GM12874 (cell line): ENCODE results near the gene TOMM6.

Experiments used
- TF ChIP-seq, protein P1 (sequence below): IDR thresholded peaks from 2 replicates; pipeline ENCODE4 v1.5.1; 2011; ENCODE audit warnings: low read depth, mild to moderate bottlenecking, control low read depth, low read length, moderate library complexity; ENCODE audit not compliant: insufficient read depth

The TOMM6 gene

DNA sequence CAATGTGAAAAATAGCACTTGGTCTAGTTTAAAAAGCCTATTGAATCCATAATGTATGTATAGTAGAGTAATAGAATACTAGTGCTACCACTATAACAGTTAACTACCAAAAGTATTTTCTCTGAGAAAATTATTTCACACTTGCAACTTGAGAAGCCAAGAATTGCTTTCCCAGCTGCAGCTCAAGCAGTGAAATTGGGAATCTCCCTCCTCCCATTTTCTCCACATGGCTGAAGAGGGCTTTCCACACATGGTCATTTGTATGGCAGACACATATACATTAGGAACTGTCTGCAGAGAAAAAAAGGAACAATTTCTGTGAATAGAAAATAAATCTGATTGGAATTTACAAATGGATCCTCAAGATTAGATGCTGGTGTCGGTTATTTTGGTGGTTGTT lies 34.5 kb downstream of the TOMM6 start:
- TF ChIP-seq, protein P1, sequence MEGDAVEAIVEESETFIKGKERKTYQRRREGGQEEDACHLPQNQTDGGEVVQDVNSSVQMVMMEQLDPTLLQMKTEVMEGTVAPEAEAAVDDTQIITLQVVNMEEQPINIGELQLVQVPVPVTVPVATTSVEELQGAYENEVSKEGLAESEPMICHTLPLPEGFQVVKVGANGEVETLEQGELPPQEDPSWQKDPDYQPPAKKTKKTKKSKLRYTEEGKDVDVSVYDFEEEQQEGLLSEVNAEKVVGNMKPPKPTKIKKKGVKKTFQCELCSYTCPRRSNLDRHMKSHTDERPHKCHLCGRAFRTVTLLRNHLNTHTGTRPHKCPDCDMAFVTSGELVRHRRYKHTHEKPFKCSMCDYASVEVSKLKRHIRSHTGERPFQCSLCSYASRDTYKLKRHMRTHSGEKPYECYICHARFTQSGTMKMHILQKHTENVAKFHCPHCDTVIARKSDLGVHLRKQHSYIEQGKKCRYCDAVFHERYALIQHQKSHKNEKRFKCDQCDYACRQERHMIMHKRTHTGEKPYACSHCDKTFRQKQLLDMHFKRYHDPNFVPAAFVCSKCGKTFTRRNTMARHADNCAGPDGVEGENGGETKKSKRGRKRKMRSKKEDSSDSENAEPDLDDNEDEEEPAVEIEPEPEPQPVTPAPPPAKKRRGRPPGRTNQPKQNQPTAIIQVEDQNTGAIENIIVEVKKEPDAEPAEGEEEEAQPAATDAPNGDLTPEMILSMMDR = no peak

DNA sequence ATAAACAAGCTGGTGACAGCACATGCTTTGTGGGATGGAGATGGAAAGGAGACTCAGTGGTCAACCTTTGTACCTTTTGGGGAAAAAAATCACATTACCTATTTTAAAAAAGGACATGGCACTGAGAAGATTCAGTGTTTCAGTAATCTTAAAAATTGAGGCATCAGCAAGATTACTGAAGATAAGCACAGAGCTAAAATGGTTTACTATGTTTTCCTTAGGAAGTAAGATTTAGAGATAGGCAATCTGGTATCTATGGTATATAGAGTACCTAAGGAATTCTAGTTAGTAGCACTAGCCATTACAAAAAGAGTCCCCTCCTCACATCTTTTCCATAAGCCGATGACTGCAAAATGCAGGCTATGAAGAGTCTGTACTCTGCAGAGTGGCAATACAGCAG lies 35.7 kb downstream of the TOMM6 start:
- TF ChIP-seq, protein P1 = no peak

DNA sequence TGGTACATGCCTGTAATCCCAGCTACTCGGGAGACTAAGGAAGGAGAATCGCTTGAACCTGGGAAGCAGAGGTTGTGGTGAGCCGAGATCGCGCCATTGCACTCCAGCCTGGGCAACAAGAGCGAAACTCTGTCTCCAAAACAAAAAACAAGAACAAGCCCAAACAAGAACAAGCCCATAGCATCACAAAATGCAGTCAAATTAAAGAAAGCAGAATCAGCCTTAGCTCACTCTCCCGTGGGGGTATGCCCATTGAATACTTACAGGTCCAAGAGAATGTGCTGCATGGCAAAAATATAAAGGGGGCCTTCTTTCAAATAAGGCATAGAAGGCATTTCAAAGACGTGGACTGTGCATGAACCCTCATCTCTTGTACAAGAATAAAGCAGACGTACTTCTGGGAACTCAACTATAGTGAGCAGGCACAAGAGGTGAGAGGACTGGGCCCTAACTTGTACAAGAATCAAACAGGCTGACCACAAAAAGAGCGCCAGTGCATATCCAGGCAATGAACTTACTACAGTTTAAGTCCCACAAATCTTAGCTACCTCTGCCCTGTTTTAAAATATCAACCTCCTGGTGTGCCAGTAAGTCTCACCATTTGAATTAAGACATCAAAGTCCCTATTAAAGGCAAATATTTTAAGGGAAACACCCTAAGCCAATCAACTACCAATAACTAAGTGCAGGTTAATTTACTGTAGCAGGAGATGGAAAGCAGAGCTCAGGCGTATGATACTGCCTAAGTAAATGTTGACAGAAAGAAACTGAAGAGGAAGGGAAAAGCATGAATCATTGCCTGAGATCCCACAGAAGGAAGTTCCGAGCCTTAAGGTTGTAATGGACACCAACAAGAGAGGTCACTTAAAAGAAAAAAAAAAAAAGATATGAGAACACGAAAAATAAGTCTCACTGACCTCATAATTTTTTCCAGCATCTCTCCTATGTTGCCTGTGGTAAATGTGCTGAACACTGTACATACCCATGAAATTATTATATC lies 37.4 kb downstream of the TOMM6 start:
- TF ChIP-seq, protein P1 = no peak

DNA sequence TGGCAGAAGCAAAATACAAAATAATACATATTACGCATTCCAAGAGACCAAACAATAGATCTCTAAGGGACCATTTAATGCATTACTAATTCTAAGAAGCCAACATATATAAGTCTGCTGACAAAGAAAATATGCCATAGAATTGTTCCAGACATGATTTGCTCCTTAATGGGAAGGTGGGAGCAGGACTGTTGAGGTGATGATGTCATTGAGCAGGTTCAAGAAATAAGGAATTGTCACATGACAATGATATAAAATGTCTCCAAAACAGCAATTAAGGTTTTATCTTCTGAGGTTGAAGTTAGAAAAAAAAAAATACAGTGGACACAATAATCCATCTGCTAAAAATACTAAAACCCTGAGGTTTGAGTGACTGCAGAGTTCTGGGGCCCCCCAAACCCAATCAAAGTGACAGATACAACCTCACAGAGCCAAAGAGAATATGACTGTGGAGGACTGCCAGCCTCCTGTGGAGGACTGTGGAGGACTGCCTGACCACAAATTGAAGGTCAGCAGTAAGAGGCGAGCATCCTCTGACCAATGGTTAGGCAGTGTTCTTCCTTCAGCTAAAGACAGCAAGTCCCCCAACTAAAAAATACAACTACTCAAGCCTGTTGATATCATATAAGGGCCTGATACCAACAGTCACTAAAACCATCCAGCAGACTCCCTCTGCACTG lies 39.0 kb downstream of the TOMM6 start:
- TF ChIP-seq, protein P1 = no peak

DNA sequence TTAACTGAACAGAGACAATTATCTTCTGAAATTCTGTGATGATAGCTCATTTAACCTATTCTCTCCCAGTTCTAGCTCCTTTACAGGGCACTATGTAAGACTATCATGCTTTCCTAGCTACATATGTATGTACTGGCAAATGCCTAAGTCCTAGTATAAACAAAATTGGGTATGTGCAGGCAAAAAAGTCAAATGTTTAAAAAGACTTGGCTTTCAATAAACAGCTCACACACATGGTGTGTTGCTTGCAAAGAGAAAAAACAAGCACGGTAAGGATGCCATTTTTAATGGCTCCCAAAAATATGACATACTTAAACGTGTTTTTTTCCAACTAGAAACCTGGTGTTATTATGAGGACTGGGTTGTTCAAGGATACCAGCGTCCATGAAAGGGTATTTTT lies 44.8 kb downstream of the TOMM6 start:
- TF ChIP-seq, protein P1 = no peak

DNA sequence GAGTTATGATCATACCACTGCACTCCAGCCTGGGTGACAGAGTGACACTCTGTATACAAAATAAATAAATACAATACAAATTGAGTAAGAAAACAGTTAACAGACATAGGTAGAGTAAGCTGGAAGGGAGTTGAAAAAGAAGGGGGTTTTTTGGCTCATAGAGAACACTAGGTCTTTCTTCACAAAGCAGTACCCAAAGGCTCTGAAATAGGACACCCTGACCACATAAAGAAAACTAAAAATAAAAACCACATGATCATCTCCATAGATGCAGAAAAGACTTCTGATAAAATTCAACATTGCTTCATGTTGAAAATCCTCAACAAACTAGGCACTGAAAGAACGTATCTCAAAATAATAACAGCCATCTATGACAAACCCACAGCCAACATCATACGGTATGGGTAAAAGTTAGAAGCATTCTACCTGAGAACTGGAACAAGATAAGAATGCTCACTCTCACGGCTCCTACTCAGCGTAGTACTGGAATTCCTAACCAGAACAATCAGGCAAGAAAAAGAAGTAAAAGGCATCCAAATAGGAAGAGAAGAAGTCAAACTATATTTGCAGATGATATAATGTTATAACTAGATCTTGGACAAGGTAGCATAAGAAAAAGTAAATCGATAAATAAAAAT lies 48.6 kb downstream of the TOMM6 start:
- TF ChIP-seq, protein P1 = no peak

DNA sequence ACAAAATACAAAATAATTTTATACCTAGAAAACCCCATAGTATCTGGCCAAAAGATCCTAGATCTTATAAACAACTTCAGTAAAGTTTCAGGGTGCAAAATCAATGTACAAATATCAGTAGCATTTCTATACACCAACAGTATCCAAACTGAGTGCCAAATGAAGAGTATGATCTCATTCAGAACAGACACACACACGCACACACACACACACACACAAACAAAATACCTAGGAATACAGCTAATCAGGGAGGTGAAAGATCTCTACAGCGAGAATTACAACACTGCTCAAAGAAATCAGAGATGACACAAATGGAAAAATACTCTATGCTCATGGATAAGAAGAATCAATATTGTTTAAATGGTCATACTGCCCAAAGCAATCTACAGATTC lies 49.2 kb downstream of the TOMM6 start:
- TF ChIP-seq, protein P1 = no peak
